ENCODE results near the gene MTX1. TPM values are rescaled to one million over a fixed set of nuclear protein-coding genes. Genes with fewer than 3 reads are reported as not detected.
"Not testable (repeated sequence)": the region's sequence is repeated elsewhere in the genome, so short reads cannot be mapped to it uniquely, and the experiment has no call there.

Gene MTX1
- total RNA-seq, 1 experiment from 2014 or later, result 86.0 TPM

GRCh38 chr1:155218854-155219591, 10.5 kb downstream of the MTX1 start:
- H3K9me3 ChIP-seq (replicated peaks), result no peaks in the 10 kb centered on the region
- peaks cover 13% of the 10 kb centered on the region for H3K36me3 ChIP-seq
- H3K27ac ChIP-seq, result no peak overlapping the region
- no peak for DNase-seq (ENCODE audit: low read depth in 1 of 2, low spot score in 2 of 2)
- H3K27me3 ChIP-seq (replicated peaks), result no peaks in the 10 kb centered on the region
- no peak overlapping the region for H3K4me3 ChIP-seq
- H3K4me1 ChIP-seq (replicated peaks), result peaks cover 12% of the 10 kb centered on the region

- Histone ChIP-seq H3K9me3 (replicated peaks) (no peaks in the 10 kb centered on the region), H3K4me1 (replicated peaks) (peaks cover 18% of the 10 kb centered on the region), H3K4me3 (no peak overlapping the region), H3K27me3 (replicated peaks) (no peaks in the 10 kb centered on the region), H3K27ac (no peak overlapping the region), H3K36me3 (peaks cover 15% of the 10 kb centered on the region)
- DNase-seq (ENCODE audit: low read depth in 1 of 2, low spot score in 2 of 2), result no peak
Observed at GRCh38 chr1:155219592-155220031, 11.1 kb downstream of the MTX1 start.

- H3K27ac ChIP-seq; DNase-seq (ENCODE audit: low read depth in 1 of 2, low spot score in 2 of 2); H3K9me3 ChIP-seq (replicated peaks); H3K4me3 ChIP-seq; H3K27me3 ChIP-seq (replicated peaks): not testable (repeated sequence)
- H3K4me1 ChIP-seq (replicated peaks), result peaks cover 26% of the 10 kb centered on the region
- peaks cover 15% of the 10 kb centered on the region for H3K36me3 ChIP-seq
Observed at GRCh38 chr1:155220211-155220965, 11.9 kb downstream of the MTX1 start.

GRCh38 chr1:155223047-155223446, 14.6 kb downstream of the MTX1 start:
- DNase-seq (ENCODE audit: low read depth in 1 of 2, low spot score in 2 of 2), result no peak
- no peak overlapping the region for H3K4me3 ChIP-seq
- H3K27me3 ChIP-seq (replicated peaks), result no peaks in the 10 kb centered on the region
- no peak overlapping the region for H3K27ac ChIP-seq
- peaks cover 4% of the 10 kb centered on the region for H3K36me3 ChIP-seq
- H3K9me3 ChIP-seq (replicated peaks), result no peaks in the 10 kb centered on the region
- peaks cover 43% of the 10 kb centered on the region for H3K4me1 ChIP-seq (replicated peaks)

GRCh38 chr1:155225404-155225759, 16.9 kb downstream of the MTX1 start:
- not testable (repeated sequence) for H3K4me3 ChIP-seq; DNase-seq (ENCODE audit: low read depth in 1 of 2, low spot score in 2 of 2); H3K36me3 ChIP-seq; H3K9me3 ChIP-seq (replicated peaks); H3K27me3 ChIP-seq (replicated peaks)
- peak overlapping the region; percentile 99 for H3K27ac ChIP-seq
- H3K4me1 ChIP-seq (replicated peaks), result peaks cover 46% of the 10 kb centered on the region

GRCh38 chr1:155226188-155226909, 17.9 kb downstream of the MTX1 start:
- H3K36me3 ChIP-seq, result peaks cover 3% of the 10 kb centered on the region; the same call in 1 of the 2 replicates
- H3K27ac ChIP-seq, result peak overlapping the region; percentile 73
- peak; percentile 82 to 94 for DNase-seq (ENCODE audit: low read depth in 1 of 2, low spot score in 2 of 2)
- H3K27me3 ChIP-seq (replicated peaks), result no peaks in the 10 kb centered on the region
- no peaks in the 10 kb centered on the region for H3K9me3 ChIP-seq (replicated peaks)
- peaks cover 46% of the 10 kb centered on the region for H3K4me1 ChIP-seq (replicated peaks)
- peak overlapping the region; percentile 47 for H3K4me3 ChIP-seq

- peak overlapping the region; percentile 47 for H3K4me3 ChIP-seq
- no peaks in the 10 kb centered on the region for H3K9me3 ChIP-seq (replicated peaks)
- peak overlapping the region; percentile 73 for H3K27ac ChIP-seq
- no peaks in the 10 kb centered on the region for H3K27me3 ChIP-seq (replicated peaks)
- peak; percentile 74 to 86 for DNase-seq (ENCODE audit: low read depth in 1 of 2, low spot score in 2 of 2)
- H3K36me3 ChIP-seq, result peaks cover 3% of the 10 kb centered on the region; the same call in 1 of the 2 replicates
- H3K4me1 ChIP-seq (replicated peaks), result peaks cover 46% of the 10 kb centered on the region
Observed at GRCh38 chr1:155226910-155227260, 18.4 kb downstream of the MTX1 start.

GRCh38 chr1:155227261-155228095, 19.0 kb downstream of the MTX1 start:
- DNase-seq (ENCODE audit: low read depth in 1 of 2, low spot score in 2 of 2), result peak; percentile 100
- H3K4me3 ChIP-seq, result peak overlapping the region; percentile 47
- H3K4me1 ChIP-seq (replicated peaks), result peaks cover 49% of the 10 kb centered on the region
- H3K27me3 ChIP-seq (replicated peaks), result no peaks in the 10 kb centered on the region
- H3K27ac ChIP-seq, result peak overlapping the region; percentile 73
- no peaks in the 10 kb centered on the region for H3K9me3 ChIP-seq (replicated peaks)
- H3K36me3 ChIP-seq, result peaks cover 3% of the 10 kb centered on the region; the same call in 1 of the 2 replicates

- Histone ChIP-seq H3K27me3 (replicated peaks) (no peaks in the 10 kb centered on the region), H3K4me1 (replicated peaks) (peaks cover 47% of the 10 kb centered on the region), H3K4me3 (peak overlapping the region; percentile 47), H3K27ac (peak overlapping the region; percentile 57), H3K36me3 (peaks cover 3% of the 10 kb centered on the region; the same call in 1 of the 2 replicates), H3K9me3 (replicated peaks) (no peaks in the 10 kb centered on the region)
- DNase-seq (ENCODE audit: low read depth in 1 of 2, low spot score in 2 of 2), result no peak
Observed at GRCh38 chr1:155228096-155228427, 19.6 kb downstream of the MTX1 start.

GRCh38 chr1:155231302-155231701, 22.8 kb downstream of the MTX1 start:
- H3K4me1 ChIP-seq (replicated peaks), result peaks cover 14% of the 10 kb centered on the region
- H3K4me3 ChIP-seq; H3K27ac ChIP-seq; H3K9me3 ChIP-seq (replicated peaks); H3K27me3 ChIP-seq (replicated peaks); H3K36me3 ChIP-seq; DNase-seq (ENCODE audit: low read depth in 1 of 2, low spot score in 2 of 2): not testable (repeated sequence)

GRCh38 chr1:155232001-155232978, 23.8 kb downstream of the MTX1 start:
- Histone ChIP-seq H3K4me1 (replicated peaks) (peaks cover 12% of the 10 kb centered on the region), H3K27ac (0 out of 2 replicates have a peak overlapping the region, but pooled peaks have one; percentile 25), H3K36me3 (peaks cover 11% of the 10 kb centered on the region)
- not testable (repeated sequence) for DNase-seq (ENCODE audit: low read depth in 1 of 2, low spot score in 2 of 2); H3K27me3 ChIP-seq (replicated peaks); H3K4me3 ChIP-seq; H3K9me3 ChIP-seq (replicated peaks)

GRCh38 chr1:155233502-155233901, 25.0 kb downstream of the MTX1 start:
- H3K27ac ChIP-seq; H3K27me3 ChIP-seq (replicated peaks); H3K9me3 ChIP-seq (replicated peaks); H3K4me1 ChIP-seq (replicated peaks); DNase-seq (ENCODE audit: low read depth in 1 of 2, low spot score in 2 of 2); H3K4me3 ChIP-seq: not testable (repeated sequence)
- H3K36me3 ChIP-seq, result peaks cover 13% of the 10 kb centered on the region
